Measurements from ENCODE around the gene KANSL1.

GRCh38 chr17:45986056-45986455, 207.2 kb downstream of the KANSL1 start:
- TF ChIP-seq POLR2A (IDR thresholded peaks at IDR 0.05; ENCODE audit: extremely low read depth, insufficient read length): no peak
- TF ChIP-seq CTCF (IDR thresholded peaks at IDR 0.05; ENCODE audit: low read depth, low read length): no peak
- no peak for TF ChIP-seq MYC (IDR thresholded peaks at IDR 0.05; ENCODE audit: low read depth, low read length)

All from NB4 (cell line).